Fibroblast of skin of abdomen (primary cell): ENCODE results near the gene ELP4.
"Not testable (repeated sequence)": the region's sequence is repeated elsewhere in the genome, so short reads cannot be mapped to it uniquely, and the experiment has no call there.

ENCODE experiments used
- DNase-seq: peaks from one replicate; pipeline ENCODE4 v3.0.0-alpha.2; 2013

ELP4 gene

DNA sequence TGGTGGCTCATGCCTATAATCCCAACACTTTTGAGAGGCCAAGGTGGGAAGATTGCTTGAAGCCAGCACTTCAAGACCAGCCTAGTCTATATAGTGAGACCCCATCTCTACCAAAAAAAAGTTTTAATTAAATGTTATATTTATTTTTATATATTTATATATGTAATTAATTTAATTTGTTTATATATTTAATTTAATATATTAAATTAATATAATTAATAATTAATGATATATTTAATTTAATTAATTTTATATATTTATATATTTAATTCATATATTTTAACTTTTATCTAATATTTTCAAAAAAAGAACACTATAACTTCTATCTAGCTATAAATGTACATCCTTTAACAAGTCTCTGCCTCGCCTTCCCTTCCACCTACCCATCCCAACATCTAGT lies 196.8 kb downstream of the ELP4 start:
- no peak for DNase-seq

DNA sequence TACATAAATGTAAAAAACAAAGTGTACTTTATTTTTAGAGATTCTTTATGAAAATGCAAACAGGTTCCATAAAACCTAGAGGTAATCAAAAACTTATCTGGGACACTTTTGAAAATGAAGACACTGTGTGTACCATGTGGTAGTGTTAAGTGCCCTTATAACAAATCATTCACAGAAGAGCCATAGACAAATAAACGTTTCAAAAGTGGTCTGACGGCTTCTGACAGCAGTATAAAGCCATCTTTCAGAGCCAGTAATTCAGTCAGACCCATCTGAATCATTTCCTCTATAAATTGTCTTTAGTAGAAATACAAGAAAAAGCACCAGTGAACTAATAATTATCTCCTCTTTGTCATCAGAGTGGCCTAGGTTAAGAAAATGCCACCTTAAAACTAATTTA lies 201.6 kb downstream of the ELP4 start:
- no peak for DNase-seq

DNA sequence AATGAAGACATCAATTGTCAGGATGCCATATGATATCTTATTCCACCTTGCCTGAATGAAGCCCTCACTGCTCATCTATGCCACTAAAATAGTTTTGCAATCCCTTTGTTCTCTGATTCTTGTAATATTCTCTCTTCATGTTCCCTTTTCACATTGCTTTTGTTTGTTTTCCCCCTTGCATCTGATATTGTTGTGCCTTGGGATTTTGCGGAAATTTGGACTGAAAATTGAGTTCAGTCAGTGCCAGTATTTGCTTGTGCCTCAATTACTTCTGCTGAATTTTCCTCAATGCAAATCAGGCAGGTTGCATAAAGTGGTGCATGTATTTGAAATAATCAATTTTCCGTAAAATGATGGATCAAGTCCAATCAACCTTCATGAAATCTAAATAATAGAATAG lies 203.3 kb downstream of the ELP4 start:
- DNase-seq = no peak

DNA sequence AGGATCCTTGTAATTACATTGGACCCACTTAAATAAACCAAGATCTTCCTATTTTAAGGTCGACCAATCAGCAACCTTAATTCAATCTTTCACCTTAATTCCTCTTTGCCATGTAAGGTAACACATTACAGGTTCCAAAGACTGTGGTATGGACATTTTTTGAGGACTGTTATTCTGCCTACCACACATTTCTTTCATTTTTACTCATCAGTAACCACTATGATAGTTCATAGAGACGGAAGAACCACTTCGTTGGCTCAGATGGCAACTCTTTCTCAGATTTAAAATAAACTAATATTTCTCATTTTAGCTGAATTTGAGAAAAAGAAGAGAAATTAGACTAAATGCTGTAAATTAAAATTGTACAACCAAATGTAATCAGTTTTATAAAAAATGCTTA lies 205.3 kb downstream of the ELP4 start:
- no peak for DNase-seq

DNA sequence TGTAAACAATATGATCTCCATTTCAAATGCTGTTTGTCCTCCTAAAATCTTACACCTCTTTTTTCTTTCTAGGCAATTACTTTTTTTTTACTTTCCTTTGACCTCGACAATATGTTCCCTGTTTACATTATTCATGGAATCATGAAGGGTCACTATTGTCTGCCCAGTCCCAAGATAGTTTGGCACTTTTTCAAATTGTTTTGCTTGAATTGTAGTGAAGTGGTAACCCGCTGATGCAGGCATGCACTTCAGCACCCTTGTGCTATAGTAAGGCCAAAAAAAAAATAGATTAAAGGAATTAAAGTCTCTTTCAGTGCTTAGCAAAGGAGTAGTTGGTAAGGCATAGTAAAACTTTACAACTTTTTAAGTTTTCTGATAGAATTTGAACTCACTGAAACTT lies 210.7 kb downstream of the ELP4 start:
- DNase-seq = no peak

DNA sequence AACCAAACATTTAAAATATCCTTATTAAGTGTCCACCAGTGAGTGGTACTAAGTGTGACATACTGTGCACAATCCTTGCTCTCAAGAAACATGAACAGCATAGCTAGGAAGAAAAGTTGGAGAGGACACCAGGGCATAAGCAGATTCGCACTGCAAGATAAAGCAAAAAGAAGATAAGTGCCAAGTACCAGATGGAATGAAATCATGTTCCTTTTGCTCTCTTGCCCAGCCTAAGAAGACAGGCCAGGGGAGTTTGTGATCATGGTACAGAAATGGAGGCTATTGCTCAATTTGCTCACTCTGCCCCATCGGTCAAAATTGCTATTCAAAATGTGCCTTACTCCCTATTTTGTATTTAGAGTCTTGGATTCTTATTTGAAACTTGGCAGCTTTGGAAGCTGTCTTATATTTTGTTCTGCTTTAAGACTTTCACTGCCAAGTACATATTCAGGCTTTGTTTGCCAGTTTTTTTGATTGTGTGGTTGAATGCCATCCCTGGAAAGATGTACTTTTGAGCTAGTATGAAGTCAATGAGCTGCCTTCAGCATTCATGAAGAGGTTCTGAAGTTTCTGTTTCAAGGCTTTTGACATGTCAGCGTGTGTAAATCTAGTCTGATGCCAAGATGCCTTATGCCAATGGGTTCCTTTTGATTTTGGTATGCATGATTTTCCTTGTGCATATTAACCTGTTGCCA lies 211.3 kb downstream of the ELP4 start:
- no peak for DNase-seq

DNA sequence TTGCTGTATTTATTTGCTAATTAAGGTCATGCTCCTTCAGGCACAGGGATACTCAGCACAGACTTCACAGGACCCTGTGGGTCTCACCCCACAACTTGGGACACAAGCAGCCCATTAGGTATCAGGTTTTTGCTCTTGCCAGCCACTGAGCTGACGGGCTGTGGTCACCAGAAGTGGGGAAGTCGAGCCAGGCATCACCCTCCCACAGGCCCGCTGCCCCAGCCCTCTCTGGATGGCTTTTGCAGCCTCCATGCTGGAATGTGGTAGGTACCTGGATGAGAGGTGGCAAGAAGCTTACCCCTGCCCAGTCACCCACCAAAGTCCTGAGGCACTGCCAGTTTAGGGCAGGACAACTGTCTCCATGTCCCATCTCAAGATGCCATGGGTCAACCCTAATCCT lies 213.2 kb downstream of the ELP4 start:
- no peak for DNase-seq

DNA sequence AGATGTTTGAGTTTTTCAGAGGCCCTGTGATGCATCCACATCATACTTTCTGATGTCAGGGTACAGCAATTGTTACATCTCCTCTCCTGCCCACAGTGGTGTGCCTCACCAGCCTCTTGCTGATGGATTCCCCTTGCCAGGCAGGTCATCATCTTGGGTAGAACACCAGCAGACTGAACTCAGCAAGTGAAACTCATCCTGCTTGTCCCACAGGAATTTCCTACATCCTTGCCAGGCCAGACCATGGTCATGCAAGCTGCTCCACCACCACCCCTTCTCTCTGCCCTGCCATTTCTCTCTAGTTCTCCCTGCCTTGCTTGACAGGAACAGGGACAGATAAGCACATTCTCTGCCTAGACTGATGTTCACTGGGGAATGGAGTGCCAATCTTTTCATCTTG lies 215.6 kb downstream of the ELP4 start:
- DNase-seq = peak; percentile 9

DNA sequence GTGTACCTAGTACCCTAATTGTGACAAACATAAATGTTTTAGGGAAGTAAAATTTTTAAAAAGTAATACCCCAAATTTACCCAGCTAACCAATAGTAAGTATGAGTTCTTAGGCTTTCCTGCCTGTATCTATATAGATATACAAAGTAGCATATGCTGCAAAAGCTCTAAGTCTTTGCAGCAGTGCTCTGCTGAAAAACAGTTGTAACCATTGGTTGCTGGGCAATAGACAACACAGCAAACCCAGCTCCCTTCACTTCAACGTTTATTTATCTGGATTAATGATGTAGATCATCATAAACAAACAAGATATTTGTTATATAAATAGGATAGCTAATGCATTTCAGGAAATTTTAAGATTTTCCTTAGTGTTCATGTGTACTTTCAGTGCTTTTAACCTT lies 218.9 kb downstream of the ELP4 start:
- DNase-seq = no peak

DNA sequence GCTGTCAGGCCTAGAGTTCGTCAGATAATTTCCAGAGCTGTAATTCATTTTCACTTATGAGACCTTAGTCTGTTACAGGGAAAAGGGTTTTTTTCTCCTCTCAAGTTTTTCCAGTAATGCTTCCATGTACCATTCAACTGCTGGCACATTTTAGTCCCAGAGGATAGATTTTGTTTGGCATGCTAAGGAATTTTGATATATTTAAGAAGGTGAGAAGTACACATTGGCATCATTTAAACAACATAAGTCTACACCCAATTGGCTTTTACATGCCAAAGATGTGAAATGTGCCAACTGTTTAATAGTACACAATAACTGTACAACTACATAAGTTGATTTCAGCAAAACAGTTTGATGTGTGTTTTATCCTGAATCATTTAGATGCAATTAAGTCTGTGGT lies 230.6 kb downstream of the ELP4 start:
- no peak for DNase-seq

DNA sequence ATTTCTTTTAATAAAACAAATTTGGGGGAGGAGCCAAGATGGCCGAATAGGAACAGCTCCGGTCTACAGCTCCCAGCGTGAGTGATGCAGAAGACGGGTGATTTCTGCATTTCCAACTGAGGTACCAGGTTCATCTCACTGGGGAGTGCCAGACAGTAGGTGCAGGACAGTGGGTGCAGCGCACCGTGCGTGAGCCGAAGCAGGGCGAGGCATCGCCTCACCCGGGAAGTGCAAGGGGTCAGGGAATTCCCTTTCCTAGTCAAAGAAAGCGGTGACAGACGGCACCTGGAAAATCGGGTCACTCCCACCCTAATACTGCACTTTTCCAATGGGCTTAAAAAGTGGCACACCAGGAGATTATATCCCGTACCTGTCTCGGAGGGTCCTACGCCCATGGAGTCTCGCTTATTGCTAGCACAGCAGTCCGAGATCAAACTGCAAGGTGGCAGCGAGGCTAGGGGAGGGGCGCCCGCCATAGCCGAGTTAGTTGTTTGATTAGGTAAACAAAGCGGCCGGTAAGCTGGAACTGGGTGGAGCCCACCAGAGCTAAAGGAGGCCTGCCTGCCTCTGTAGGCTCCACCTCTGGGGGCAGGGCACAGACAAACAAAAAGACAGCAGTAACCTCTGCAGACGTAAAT lies 231.3 kb downstream of the ELP4 start:
- DNase-seq = not testable (repeated sequence)

DNA sequence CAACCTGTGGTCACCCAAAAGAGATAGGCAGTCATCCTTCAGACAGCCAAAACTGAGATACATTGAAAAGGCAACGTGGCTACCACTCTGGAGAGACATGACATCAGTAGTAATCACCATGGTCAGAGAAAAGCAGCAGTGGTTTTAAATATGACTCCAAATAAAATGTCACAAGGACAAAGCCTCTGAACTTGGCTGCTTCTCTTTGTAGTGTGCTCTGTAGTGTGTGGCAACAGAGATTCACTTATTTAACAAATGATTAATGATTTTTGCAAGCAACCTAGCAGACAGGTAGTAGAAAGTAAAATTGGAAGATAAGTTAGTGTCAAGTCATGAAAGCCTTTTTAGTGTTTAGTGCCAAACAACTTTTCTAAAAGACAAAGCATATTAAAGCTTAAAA lies 238.0 kb downstream of the ELP4 start:
- no peak for DNase-seq

DNA sequence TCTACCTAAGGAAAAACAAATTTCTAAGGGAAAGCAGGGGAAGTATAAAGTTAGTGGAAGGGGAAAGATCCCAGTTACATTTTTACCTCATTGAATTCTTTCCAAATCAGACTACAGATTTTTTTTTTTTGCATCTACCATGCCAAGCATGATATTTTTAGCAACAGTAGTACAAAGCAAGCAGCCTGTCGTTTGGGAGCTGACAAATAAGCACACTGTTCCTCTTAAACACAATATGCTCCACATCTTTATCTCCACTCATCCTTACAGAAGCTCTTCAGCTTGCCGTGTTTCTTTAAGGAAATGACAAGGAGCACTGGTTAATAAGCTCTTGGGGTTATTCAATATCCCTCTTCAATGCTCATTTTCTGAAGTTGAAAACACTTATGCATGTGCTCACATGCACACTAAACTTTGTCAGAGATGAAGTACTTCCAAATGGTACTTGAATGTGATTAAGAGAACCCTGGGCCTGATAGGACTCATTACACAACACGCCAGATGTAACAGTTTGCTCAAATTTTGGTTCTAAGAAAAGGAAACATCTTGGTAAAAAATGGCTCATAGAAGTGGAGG lies 247.8 kb downstream of the ELP4 start:
- DNase-seq = no peak

DNA sequence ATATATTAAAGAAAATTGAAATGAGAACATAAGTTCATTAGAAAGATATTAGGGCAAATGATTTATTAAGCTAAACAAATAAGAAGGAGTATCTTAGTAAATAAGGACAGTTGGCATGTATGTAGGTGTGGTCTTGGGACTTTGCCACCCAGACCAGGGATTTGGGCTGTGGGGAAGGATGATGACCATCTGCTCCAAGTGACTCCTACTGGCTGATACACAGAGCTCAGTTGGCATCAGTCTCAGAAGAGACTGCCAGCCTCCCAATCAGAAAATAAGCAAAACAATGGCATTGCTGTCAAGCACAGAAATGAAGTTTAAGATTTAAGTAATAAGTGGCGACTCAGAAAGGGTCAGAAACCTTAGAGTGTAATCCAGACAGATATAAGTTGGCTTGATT lies 252.1 kb downstream of the ELP4 start:
- no peak for DNase-seq

DNA sequence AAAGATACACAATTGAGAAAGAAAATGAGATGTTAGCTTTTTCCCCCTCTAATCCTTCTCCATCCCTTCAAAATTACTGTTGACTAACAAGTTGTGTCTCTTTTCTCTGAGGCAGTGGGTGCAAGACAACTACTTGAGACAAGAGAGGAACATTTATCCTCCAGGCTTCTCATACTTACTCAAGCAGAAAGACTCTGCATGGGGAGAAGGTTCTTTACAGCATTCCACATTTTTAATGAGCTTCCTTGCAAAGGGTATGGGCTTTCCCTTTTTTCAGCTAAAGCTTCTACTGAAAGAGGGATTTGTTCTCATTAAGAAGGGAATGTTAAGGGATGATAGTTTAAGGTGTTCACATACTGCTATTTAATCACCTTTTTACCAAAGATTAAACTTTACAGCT lies 253.7 kb downstream of the ELP4 start:
- DNase-seq = no peak

DNA sequence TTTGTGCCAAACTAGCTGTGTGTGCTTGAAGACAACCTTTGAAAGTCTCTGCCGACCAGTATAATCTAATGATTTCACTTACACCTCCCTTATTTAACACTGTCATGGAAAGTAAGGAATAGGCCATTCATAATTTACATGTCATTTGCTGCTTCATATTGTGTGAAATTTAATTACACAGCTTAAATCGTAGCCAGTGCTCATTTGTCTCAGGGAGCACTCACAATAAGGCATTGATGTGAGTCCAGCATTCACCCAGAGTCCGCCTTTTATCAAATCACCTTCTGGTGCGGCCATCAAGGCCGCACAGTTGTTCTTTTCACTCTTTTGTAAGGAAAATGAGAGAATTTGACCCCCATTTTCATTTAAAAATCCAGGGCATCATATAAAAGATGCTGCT lies 254.7 kb downstream of the ELP4 start:
- no peak for DNase-seq

DNA sequence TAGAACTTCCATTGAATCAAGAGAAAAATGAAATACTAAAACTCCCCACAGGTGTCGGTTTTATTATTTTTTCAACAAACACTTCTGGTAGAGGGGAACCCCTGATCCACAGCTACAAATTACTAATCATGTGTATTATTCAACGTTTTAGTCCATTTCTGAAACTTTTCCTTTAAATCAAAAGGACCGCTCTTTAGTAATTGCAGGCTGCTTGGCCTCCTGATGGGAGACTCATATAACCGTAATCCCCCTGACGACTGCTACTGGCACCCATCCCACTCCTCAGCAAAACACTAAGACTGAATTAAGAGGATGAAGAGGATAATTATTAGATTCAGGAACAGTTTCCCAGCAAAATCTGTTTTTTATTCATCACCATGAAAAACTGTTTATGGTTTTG lies 255.2 kb downstream of the ELP4 start:
- no peak for DNase-seq

DNA sequence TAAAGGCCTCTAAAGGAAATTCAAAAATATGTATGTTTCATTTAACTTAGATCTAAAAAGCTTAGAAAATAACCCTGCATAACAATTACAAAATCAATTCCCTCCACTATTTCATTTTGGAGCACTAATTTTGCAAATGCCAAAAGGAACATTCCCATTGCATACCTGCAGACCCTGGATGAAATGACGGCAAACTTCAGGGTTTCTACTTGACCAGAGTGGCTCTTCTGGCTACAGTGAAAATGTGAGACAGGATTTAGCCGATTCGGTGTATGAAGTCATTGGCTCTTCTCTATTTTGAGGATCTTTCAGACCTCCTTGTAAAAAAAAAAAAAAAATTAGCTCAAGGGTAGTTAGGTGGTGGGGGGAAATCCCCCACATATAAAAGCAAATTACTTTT lies 257.5 kb downstream of the ELP4 start:
- no peak for DNase-seq

DNA sequence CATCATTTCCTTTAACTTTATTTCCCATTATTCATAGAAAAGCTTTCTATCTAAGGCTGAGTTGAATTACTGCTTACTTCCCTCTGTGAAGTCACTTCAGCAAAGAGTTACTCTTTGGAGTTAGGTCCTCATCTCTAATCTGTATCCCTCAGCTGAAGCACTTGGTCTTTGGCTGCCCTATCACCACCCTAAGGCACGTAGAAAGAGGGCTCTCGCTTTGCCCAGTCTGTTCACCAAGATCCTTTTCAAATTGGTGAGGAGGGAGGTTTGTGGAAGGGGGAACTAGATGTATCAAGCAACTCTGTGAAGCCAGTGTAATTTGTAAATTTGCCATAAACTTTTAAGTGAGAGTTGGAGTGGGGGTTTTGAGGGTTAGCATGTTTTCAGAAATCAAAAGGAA lies 258.1 kb downstream of the ELP4 start:
- no peak for DNase-seq

DNA sequence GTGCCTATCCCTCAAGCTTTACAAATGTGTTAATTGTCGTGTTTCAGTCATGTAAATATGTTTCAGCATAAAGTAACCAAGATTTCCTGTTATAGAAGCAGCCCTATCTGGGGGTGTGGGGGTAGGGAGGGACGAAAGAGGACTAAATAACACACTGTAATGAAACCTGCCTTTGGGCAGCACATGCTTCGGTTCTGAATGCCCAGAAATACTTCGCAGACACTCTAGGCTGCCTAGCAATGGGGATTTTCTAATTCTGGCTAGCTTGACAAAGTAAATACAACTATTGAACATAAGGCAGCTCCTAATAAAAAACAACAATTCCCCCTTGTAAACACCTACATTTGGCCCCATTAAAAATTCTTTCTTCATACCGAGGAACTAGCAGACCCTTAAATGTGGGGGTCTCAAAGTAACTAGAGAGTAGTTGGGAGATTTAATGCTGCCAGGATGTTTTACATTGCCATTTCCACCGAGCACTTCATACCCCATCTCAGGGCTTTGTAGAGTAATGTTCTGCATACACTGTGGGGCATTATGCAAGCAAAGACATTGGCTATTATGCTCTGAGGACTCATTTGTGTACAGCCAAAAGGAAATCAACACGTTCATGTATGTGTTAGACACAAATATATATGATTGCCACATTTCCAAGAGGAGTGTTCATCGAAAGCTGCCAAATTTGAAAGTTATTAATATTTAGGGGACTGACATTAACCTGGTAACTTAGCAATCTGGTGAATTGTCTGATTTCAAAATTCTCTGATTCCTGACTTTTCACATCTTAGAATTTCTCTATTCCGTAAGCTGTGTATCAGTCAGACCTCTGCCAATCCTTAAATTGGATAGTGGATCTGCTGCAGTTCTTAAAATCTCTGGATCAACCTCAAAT lies 259.4 kb downstream of the ELP4 start:
- DNase-seq = no peak

DNA sequence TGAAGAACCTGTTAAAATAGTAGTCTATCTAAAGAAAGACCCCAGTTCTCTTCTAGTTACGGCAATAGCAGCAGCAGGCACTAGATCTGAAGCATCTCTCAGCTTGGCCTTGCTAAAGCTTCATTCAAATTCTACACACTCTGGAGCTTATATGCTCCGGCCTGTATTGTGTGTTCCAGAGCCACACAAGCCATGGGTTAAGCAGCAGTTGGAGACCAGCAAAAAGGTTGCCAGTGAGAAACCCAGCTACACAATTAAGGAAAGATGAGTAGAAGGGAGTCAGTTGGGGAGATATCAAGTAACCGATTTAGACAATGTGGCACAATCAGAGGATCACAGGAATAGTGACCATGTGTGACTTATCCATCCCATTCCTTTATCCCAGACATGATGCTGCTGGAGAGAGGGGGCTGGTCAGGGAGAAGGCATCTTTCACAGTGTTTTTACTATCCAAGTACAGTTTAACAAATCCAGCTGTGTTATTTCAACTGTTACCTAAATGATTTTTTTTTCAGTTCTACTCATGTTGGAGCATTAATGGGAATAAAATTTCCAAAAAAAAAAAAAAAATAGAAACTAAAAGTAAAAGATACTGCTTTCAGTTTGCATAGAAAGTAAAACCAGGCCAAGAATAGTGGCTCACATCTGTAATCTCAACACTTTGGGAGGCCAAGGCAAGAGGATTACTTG lies 260.6 kb downstream of the ELP4 start:
- no peak for DNase-seq

DNA sequence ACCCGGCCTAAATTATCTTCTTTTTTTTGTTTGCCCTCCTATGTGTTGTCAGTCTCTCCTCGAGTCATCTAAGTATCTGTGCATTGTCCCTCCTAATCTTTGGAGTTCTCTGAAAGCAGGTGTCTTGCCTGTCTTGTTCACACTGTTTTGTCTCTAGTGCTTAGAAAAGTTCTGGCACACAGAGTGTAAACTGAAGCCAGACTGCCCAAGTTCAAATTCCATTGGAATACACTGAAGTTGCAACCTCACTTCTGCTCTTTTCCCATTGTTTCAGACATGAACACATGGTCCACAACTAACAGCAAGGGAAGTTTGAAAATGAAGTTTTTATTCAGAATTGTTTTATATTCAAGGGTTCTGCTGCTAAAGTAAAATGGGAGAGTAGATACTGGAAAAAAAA lies 262.8 kb downstream of the ELP4 start:
- no peak for DNase-seq

DNA sequence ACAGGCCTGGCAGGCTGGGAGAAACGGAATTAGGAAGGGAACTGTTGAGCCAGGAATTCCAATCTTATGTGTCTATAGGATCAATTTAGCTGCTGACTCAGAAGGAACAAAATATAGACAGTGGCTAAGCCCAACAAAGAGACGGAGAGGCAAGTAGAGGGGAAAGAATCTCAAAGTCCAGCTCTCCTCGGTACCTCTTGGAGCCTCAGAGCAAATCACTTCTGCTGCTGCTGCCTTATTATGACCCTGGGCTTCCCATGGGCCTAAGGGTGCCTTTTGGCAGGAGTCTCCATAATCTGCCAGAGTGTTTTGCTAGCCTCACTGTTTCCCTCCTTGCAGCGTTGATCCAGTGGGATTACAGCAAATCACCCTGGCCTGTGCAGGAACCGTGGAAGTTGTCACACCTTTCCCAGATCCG lies 269.8 kb downstream of the ELP4 start:
- peak; percentile 85 for DNase-seq
